DND-41 (cell line): ENCODE measurements around the gene XPNPEP1.

Experiments used
- ATAC-seq: fragments of 200-7000 bp; cut with Tn5 transposase; 3 replicates; pipeline ENCODE4 v1.9.1; 2021; ENCODE audit warnings: low read depth; ENCODE audit not compliant: insufficient read depth
- DNase-seq: peaks from one replicate; pipeline ENCODE4 v3.0.0-alpha.2; 2020
- H2AFZ ChIP-seq: 2 replicates; pipeline ENCODE4 v1.6.0; 2012; ENCODE audit warnings: low read depth, low read length
- H3K27ac ChIP-seq: 2 replicates; pipeline ENCODE4 v1.5.1; 2012; ENCODE audit warnings: low read length, inconsistent platforms
- H3K27me3 ChIP-seq: fragments of 200-600 bp; sonication (generic); 2 replicates; pipeline ENCODE4 v1.6.0; 2012; ENCODE audit warnings: low read length, mild to moderate bottlenecking, inconsistent platforms; ENCODE audit not compliant: insufficient read depth, poor library complexity
- H3K36me3 ChIP-seq: 2 replicates; pipeline ENCODE4 v1.5.1; 2012; ENCODE audit warnings: low read length, inconsistent platforms; ENCODE audit not compliant: insufficient read depth
- H3K4me1 ChIP-seq: 2 replicates; pipeline ENCODE4 v1.5.1; 2012; ENCODE audit warnings: mild to moderate bottlenecking, low read length; ENCODE audit not compliant: insufficient read depth
- H3K4me2 ChIP-seq: 2 replicates; pipeline ENCODE4 v1.6.0; 2012; ENCODE audit warnings: mild to moderate bottlenecking, moderate library complexity, low read length, inconsistent platforms; ENCODE audit not compliant: insufficient read depth
- H3K4me3 ChIP-seq, 2 experiments: fragments of 200-600 bp in 1 of 2; shearing (Covaris generic) in 1 of 2; 2 replicates each; pipeline ENCODE4 v1.5.1; 2012 to 2016; ENCODE audit warnings: inconsistent platforms in 2 of 2, low read length in 2 of 2, mild to moderate bottlenecking in 2 of 2, low read depth in 1 of 2, moderate library complexity in 1 of 2
- H3K79me2 ChIP-seq: 2 replicates; pipeline ENCODE4 v1.6.0; 2012; ENCODE audit warnings: low read length, inconsistent platforms; ENCODE audit not compliant: insufficient read depth
- H3K9ac ChIP-seq: 2 replicates; pipeline ENCODE4 v1.6.0; 2012; ENCODE audit warnings: low read depth, mild to moderate bottlenecking, inconsistent platforms, low read length, moderate library complexity
- H3K9me3 ChIP-seq: 2 replicates; pipeline ENCODE4 v1.5.1; 2012; ENCODE audit warnings: low read length, moderate library complexity, mild to moderate bottlenecking, inconsistent platforms; ENCODE audit not compliant: insufficient read depth, severe bottlenecking
- H4K20me1 ChIP-seq: 2 replicates; pipeline ENCODE4 v1.6.0; 2012; ENCODE audit warnings: low read length; ENCODE audit not compliant: insufficient read depth
- CTCF ChIP-seq: IDR thresholded peaks from 2 replicates; pipeline ENCODE4 v1.5.1; 2012; ENCODE audit warnings: borderline replicate concordance, low read length, moderate library complexity, mild to moderate bottlenecking; ENCODE audit not compliant: poor library complexity, severe bottlenecking; ENCODE audit errors: extremely low read depth
- EZH2 ChIP-seq: IDR thresholded peaks from 3 replicates; pipeline ENCODE4 v1.6.1; 2012; ENCODE audit warnings: borderline replicate concordance, low read depth, mild to moderate bottlenecking, moderate library complexity, low read length, inconsistent platforms; ENCODE audit not compliant: severe bottlenecking

The XPNPEP1 gene

GRCh38 chr10:109838592-109839244 is 84.6 kb downstream of the XPNPEP1 start:
- no peaks in the 10 kb centered on the region for H3K27me3 ChIP-seq
- ATAC-seq (no peak), DNase-seq (no peak)
- H3K4me3 ChIP-seq: no peak overlapping the region
- no peaks in the 10 kb centered on the region for H3K4me1 ChIP-seq
- no peaks in the 10 kb centered on the region for H3K36me3 ChIP-seq
- TF ChIP-seq EZH2: no peak
- TF ChIP-seq CTCF: peak; percentile 10
- H3K9ac ChIP-seq: no peak overlapping the region
- no peaks in the 10 kb centered on the region for H3K9me3 ChIP-seq
- H2AFZ ChIP-seq: no peak overlapping the region
- no peak overlapping the region for H3K4me2 ChIP-seq
- no peaks in the 10 kb centered on the region for H3K79me2 ChIP-seq
- no peaks in the 10 kb centered on the region for H4K20me1 ChIP-seq
- no peak overlapping the region for H3K27ac ChIP-seq

- no peaks in the 10 kb centered on the region for H3K79me2 ChIP-seq
Measured at GRCh38 chr10:109837384-109837783, 85.9 kb downstream of the XPNPEP1 start.

GRCh38 chr10:109835257-109835656 is 88.1 kb downstream of the XPNPEP1 start:
- H3K36me3 ChIP-seq: no peaks in the 10 kb centered on the region
- no peak for ATAC-seq
- H4K20me1 ChIP-seq: no peaks in the 10 kb centered on the region

More at GRCh38 chr10:109837384-109837783, 85.9 kb downstream of the XPNPEP1 start:
- H3K36me3 ChIP-seq: no peaks in the 10 kb centered on the region
- TF ChIP-seq CTCF (no peak), EZH2 (no peak)
- H3K27ac ChIP-seq: no peak overlapping the region
- no peak overlapping the region for H3K4me3 ChIP-seq
- no peak overlapping the region for H2AFZ ChIP-seq
- no peak overlapping the region for H3K9ac ChIP-seq
- ATAC-seq: no peak
- H3K4me1 ChIP-seq: no peaks in the 10 kb centered on the region
- H3K4me2 ChIP-seq: no peak overlapping the region
- DNase-seq: no peak
- no peaks in the 10 kb centered on the region for H3K9me3 ChIP-seq
- H4K20me1 ChIP-seq: no peaks in the 10 kb centered on the region
- no peaks in the 10 kb centered on the region for H3K27me3 ChIP-seq

More at GRCh38 chr10:109835257-109835656, 88.1 kb downstream of the XPNPEP1 start:
- Histone ChIP-seq H3K4me3 (no peak overlapping the region), H3K4me1 (no peaks in the 10 kb centered on the region), H3K27ac (no peak overlapping the region), H3K27me3 (no peaks in the 10 kb centered on the region), H3K4me2 (no peak overlapping the region), H3K9me3 (no peaks in the 10 kb centered on the region), H2AFZ (no peak overlapping the region), H3K79me2 (no peaks in the 10 kb centered on the region), H3K9ac (no peak overlapping the region)
- no peak for DNase-seq
- TF ChIP-seq EZH2 (no peak), CTCF (no peak)
